Measurements from ENCODE around the gene CCNK.

The CCNK gene

DNA sequence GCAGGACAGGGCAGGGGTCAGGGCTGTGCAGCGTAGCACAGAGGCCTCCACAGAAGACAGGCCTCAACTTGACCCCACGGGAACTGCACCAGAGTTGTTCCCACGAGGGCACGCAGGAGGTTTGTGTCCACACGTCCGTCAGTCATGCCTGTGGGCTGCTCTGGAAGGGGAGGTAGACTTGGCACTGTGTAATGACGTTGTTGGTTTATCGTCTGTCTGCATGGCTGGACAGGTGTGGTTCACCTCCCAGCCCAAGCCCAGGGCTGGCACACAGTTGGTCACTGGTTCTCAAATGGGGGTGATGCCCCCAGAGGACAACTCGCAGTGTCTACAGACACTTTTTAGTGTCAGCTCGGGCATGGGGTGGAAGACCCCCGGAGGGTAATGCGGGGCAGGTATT lies 45.8 kb downstream of the CCNK start (continued):
- TF ChIP-seq, protein P1, sequence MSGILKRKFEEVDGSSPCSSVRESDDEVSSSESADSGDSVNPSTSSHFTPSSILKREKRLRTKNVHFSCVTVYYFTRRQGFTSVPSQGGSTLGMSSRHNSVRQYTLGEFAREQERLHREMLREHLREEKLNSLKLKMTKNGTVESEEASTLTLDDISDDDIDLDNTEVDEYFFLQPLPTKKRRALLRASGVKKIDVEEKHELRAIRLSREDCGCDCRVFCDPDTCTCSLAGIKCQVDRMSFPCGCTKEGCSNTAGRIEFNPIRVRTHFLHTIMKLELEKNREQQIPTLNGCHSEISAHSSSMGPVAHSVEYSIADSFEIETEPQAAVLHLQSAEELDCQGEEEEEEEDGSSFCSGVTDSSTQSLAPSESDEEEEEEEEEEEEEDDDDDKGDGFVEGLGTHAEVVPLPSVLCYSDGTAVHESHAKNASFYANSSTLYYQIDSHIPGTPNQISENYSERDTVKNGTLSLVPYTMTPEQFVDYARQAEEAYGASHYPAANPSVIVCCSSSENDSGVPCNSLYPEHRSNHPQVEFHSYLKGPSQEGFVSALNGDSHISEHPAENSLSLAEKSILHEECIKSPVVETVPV (CRISPR knock-in tag; IDR thresholded peaks at IDR 0.05): no peak
- TF ChIP-seq OSR1 (CRISPR knock-in tag; IDR thresholded peaks at IDR 0.05) (no peak), ZNF565 (CRISPR knock-in tag; conservative IDR thresholded peaks at IDR 0.05; ENCODE audit: low read depth) (no peak), ZNF8 (CRISPR knock-in tag; IDR thresholded peaks at IDR 0.05) (no peak), ZC3H10 (CRISPR knock-in tag; IDR thresholded peaks at IDR 0.05) (no peak), GLIS3 (CRISPR knock-in tag; IDR thresholded peaks at IDR 0.05) (no peak)

DNA sequence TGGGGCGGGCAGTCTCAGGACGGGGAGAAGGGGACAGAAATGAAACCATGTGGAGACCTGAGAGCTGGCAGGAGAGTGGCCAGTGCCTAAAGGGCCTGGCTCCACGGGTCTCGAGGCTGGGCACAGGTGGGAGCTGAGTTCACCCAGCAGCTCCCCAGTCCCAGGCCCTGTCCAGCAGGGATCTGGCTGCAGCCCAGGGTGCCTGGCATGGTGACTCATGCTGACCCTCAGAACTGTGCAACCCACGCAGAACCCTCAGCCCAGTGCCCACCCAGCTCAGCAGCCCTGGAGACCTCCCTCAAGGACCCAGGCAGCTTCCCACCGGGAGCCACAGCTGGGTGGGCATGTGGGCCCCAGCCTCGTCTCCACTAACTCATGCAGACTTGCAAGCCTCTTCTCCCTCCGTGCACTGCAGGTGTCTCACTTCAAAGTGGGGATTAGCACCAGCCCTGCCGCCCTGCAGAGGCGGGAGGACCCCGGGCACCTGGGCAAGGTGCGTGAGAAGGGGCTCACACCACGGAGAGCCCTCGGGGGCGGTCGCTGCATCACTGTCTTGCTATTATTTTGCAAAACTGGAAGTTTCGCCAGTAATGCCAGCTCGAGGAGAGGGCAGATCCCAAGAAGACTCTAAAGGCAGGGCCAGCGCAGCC lies 46.3 kb downstream of the CCNK start:
- TF ChIP-seq ESRRG (CRISPR knock-in tag; IDR thresholded peaks at IDR 0.05) (no peak), GLIS3 (CRISPR knock-in tag; IDR thresholded peaks at IDR 0.05) (no peak)
- ATAC-seq: no peak

DNA sequence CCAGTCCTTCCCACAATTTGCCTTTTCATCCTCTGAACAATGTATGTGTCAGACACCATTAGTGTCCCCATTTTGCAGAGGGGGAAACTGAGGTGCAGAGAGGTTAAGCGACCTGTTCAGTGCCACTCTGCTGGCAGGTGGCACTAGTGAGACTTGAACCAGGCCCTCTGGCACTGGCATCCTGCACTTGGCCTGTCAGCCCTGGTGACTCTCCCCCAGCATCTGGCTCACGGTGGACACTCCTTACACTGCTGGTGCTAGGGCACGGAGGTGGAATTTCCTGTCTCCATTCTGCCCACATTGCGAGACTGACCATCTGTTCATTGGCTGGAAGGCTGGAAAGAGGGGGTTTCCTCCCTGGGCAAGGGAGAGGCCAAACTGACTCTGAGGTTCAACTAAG lies 48.7 kb downstream of the CCNK start:
- peak; percentile 36 for ATAC-seq
- no peak for TF ChIP-seq TOX (CRISPR knock-in tag; IDR thresholded peaks at IDR 0.05; ENCODE audit: borderline replicate concordance)
- TF ChIP-seq RARB (CRISPR knock-in tag; IDR thresholded peaks at IDR 0.05): no peak
- no peak for TF ChIP-seq ISL1 (CRISPR knock-in tag; IDR thresholded peaks at IDR 0.05)

DNA sequence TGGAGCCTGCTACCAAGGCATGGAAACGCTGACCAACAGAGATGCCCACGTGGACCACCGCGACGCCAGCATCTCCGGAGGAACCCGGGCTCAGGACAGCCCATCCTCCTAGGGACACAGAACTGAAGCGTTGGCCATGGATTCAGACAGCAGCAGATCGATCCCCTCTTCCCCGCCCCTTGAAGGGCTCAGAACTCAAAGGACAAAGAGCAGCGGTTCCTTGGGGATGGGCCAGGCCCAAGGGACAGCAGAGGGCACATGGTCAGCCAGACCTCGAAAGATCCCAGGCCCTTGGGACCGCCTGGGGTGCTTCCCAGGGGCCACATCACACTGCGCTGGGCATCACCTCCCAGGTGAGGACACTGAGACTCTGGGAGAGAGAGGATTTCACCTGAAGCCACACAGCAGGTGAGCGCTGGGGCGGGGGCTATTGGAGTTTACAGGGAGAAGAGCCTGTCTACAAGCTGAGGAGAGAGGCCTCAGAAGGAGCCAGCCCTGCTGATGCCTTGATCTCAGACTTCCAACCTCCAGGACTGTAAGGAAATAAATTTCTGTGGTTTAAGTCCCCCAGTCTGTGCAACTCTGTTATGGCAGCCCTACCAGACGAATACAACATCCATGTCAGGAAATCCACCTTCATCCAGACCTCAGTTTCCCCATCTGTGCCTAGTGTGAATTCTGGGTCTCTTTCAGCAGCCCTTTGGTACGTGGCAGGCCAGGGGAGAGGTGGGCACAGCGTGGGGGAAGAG lies 49.4 kb downstream of the CCNK start:
- no peak for ATAC-seq
- no peak for TF ChIP-seq BACH2 (CRISPR knock-in tag; IDR thresholded peaks at IDR 0.05; ENCODE audit: borderline replicate concordance)
- no peak for TF ChIP-seq ZNF70 (CRISPR knock-in tag; IDR thresholded peaks at IDR 0.05)
- no peak for TF ChIP-seq ESRRG (CRISPR knock-in tag; IDR thresholded peaks at IDR 0.05)
- no peak for TF ChIP-seq ISL1 (CRISPR knock-in tag; IDR thresholded peaks at IDR 0.05)
- no peak for TF ChIP-seq ZC3H10 (CRISPR knock-in tag; IDR thresholded peaks at IDR 0.05)
- TF ChIP-seq ZFP3 (CRISPR knock-in tag; IDR thresholded peaks at IDR 0.05): no peak
- TF ChIP-seq PPARA (CRISPR knock-in tag; IDR thresholded peaks at IDR 0.05; ENCODE audit: borderline replicate concordance): no peak
- TF ChIP-seq SNAI2 (CRISPR knock-in tag; IDR thresholded peaks at IDR 0.05): no peak
- TF ChIP-seq, protein P2, sequence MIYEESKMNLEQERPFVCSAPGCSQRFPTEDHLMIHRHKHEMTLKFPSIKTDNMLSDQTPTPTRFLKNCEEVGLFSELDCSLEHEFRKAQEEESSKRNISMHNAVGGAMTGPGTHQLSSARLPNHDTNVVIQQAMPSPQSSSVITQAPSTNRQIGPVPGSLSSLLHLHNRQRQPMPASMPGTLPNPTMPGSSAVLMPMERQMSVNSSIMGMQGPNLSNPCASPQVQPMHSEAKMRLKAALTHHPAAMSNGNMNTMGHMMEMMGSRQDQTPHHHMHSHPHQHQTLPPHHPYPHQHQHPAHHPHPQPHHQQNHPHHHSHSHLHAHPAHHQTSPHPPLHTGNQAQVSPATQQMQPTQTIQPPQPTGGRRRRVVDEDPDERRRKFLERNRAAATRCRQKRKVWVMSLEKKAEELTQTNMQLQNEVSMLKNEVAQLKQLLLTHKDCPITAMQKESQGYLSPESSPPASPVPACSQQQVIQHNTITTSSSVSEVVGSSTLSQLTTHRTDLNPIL (CRISPR knock-in tag; IDR thresholded peaks at IDR 0.05; ENCODE audit: low read depth): no peak
- TF ChIP-seq TOX (CRISPR knock-in tag; IDR thresholded peaks at IDR 0.05; ENCODE audit: borderline replicate concordance): no peak
- no peak for TF ChIP-seq CSDC2 (CRISPR knock-in tag; IDR thresholded peaks at IDR 0.05)
- TF ChIP-seq TCF4 (CRISPR knock-in tag; IDR thresholded peaks at IDR 0.05; ENCODE audit: borderline replicate concordance): no peak
- TF ChIP-seq, protein P3, sequence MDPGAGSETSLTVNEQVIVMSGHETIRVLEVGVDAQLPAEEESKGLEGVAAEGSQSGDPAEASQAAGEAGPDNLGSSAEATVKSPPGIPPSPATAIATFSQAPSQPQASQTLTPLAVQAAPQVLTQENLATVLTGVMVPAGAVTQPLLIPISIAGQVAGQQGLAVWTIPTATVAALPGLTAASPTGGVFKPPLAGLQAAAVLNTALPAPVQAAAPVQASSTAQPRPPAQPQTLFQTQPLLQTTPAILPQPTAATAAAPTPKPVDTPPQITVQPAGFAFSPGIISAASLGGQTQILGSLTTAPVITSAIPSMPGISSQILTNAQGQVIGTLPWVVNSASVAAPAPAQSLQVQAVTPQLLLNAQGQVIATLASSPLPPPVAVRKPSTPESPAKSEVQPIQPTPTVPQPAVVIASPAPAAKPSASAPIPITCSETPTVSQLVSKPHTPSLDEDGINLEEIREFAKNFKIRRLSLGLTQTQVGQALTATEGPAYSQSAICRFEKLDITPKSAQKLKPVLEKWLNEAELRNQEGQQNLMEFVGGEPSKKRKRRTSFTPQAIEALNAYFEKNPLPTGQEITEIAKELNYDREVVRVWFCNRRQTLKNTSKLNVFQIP (CRISPR knock-in tag; IDR thresholded peaks at IDR 0.05; ENCODE audit: borderline replicate concordance, low read depth): no peak
- no peak for TF ChIP-seq ZNF565 (CRISPR knock-in tag; conservative IDR thresholded peaks at IDR 0.05; ENCODE audit: low read depth)
- no peak for TF ChIP-seq GLIS3 (CRISPR knock-in tag; IDR thresholded peaks at IDR 0.05)
- no peak for TF ChIP-seq ARNTL (CRISPR knock-in tag; IDR thresholded peaks at IDR 0.05; ENCODE audit: borderline replicate concordance, low read depth)
- TF ChIP-seq, protein P4, sequence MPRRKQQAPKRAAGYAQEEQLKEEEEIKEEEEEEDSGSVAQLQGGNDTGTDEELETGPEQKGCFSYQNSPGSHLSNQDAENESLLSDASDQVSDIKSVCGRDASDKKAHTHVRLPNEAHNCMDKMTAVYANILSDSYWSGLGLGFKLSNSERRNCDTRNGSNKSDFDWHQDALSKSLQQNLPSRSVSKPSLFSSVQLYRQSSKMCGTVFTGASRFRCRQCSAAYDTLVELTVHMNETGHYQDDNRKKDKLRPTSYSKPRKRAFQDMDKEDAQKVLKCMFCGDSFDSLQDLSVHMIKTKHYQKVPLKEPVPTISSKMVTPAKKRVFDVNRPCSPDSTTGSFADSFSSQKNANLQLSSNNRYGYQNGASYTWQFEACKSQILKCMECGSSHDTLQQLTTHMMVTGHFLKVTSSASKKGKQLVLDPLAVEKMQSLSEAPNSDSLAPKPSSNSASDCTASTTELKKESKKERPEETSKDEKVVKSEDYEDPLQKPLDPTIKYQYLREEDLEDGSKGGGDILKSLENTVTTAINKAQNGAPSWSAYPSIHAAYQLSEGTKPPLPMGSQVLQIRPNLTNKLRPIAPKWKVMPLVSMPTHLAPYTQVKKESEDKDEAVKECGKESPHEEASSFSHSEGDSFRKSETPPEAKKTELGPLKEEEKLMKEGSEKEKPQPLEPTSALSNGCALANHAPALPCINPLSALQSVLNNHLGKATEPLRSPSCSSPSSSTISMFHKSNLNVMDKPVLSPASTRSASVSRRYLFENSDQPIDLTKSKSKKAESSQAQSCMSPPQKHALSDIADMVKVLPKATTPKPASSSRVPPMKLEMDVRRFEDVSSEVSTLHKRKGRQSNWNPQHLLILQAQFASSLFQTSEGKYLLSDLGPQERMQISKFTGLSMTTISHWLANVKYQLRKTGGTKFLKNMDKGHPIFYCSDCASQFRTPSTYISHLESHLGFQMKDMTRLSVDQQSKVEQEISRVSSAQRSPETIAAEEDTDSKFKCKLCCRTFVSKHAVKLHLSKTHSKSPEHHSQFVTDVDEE (CRISPR knock-in tag; IDR thresholded peaks at IDR 0.05): no peak

All from SK-N-SH treated with all-trans-retinoic acid at 6 μM for 48 hours (cell line).